IMR-90 (cell line): ENCODE results near the gene MYO1A. TPM values are rescaled to one million over a fixed set of nuclear protein-coding genes. Genes with fewer than 3 reads are reported as not detected.

Experiments used
- ATAC-seq: fragments of 200-7000 bp; cut with Tn5 transposase; 2 replicates; pipeline ENCODE4 v1.9.1; 2020; ENCODE audit warnings: low read depth, mild to moderate bottlenecking, moderate library complexity
- BruUV-seq: library from RNA; stranded (reverse); fragments of 400-500 nt; replicated peaks from 2 replicates; lab custom pipeline; 2021; lab: Mats Ljungman, UMichigan
- CTCF ChIA-PET: fragments of 300-600 bp; formaldehyde crosslinking; extraction: SDS; loops from one replicate; lab custom pipeline; 2021; ENCODE audit warnings: antibody characterized with exemption; lab: Yijun Ruan, JAX
- POLR2A ChIA-PET: fragments of 300-600 bp; sonication (Branson Sonifier 250); formaldehyde crosslinking; loops from one replicate; lab custom pipeline; 2022; ENCODE audit warnings: antibody characterized with exemption; ENCODE audit not compliant: unreplicated experiment; lab: Charles Lee
- DNase-seq: peaks from one replicate; pipeline ENCODE4 v3.0.0; 2013
- H2AFZ ChIP-seq: replicated peaks from 2 replicates; pipeline ENCODE3; 2013; ENCODE audit warnings: low read length, mild to moderate bottlenecking; ENCODE audit not compliant: poor library complexity
- H2AK5ac ChIP-seq: 2 replicates; pipeline ENCODE4 v1.6.1; 2013; ENCODE audit warnings: low read depth, low read length, inconsistent platforms
- H2AK9ac ChIP-seq: replicated peaks from 2 replicates; pipeline ENCODE3; 2013; ENCODE audit warnings: mild to moderate bottlenecking, low read depth, low read length, moderate library complexity; ENCODE audit not compliant: poor library complexity
- H2BK120ac ChIP-seq: 2 replicates; pipeline ENCODE4 v1.6.1; 2013; ENCODE audit warnings: low read depth, low read length, inconsistent platforms
- H2BK15ac ChIP-seq: 3 replicates; pipeline ENCODE4 v1.6.1; 2013; ENCODE audit warnings: low read depth, low read length, inconsistent platforms
- H2BK20ac ChIP-seq: 2 replicates; pipeline ENCODE4 v1.6.1; 2013; ENCODE audit warnings: low read depth, mild to moderate bottlenecking, inconsistent platforms, low read length, moderate library complexity
- H2BK5ac ChIP-seq: 2 replicates; pipeline ENCODE4 v1.6.1; 2013; ENCODE audit warnings: mild to moderate bottlenecking, low read depth, low read length, inconsistent platforms; ENCODE audit not compliant: poor library complexity, severe bottlenecking
- H3K14ac ChIP-seq: replicated peaks from 2 replicates; pipeline ENCODE4 v1.6.1; 2013; ENCODE audit warnings: low read depth, low read length, inconsistent platforms
- H3K18ac ChIP-seq: 2 replicates; pipeline ENCODE4 v1.6.1; 2013; ENCODE audit warnings: low read depth, low read length, control low read depth
- H3K23ac ChIP-seq: 2 replicates; pipeline ENCODE4 v1.6.1; 2013; ENCODE audit warnings: low read depth, low read length, inconsistent platforms
- H3K27ac ChIP-seq: 2 replicates; pipeline ENCODE4 v1.5.1; 2013; ENCODE audit warnings: mild to moderate bottlenecking, control low read depth, low read length; ENCODE audit not compliant: insufficient read depth
- H3K27me3 ChIP-seq: 2 replicates; pipeline ENCODE4 v1.6.1; 2013; ENCODE audit warnings: low read length; ENCODE audit not compliant: control insufficient read depth, insufficient read depth
- H3K36me3 ChIP-seq: 2 replicates; pipeline ENCODE4 v1.6.1; 2013; ENCODE audit warnings: low read length, mixed read lengths; ENCODE audit not compliant: control insufficient read depth, insufficient read depth
- H3K4ac ChIP-seq: 2 replicates; pipeline ENCODE4 v1.6.1; 2013; ENCODE audit warnings: low read depth, low read length, inconsistent platforms
- H3K4me1 ChIP-seq: 2 replicates; pipeline ENCODE4 v1.6.1; 2013; ENCODE audit warnings: low read length, mixed read lengths; ENCODE audit not compliant: control insufficient read depth, insufficient read depth
- H3K4me2 ChIP-seq: 2 replicates; pipeline ENCODE4 v1.6.1; 2013; ENCODE audit warnings: low read depth, mild to moderate bottlenecking, control low read depth, low read length, moderate library complexity
- H3K4me3 ChIP-seq: 2 replicates; pipeline ENCODE4 v1.5.1; 2013; ENCODE audit warnings: low read depth, mild to moderate bottlenecking, control low read depth, low read length, moderate library complexity; ENCODE audit not compliant: insufficient read depth
- H3K56ac ChIP-seq: 2 replicates; pipeline ENCODE4 v1.6.1; 2013; ENCODE audit warnings: low read length, inconsistent platforms; ENCODE audit not compliant: insufficient read depth; ENCODE audit errors: extremely low read depth
- H3K79me1 ChIP-seq, 2 experiments: 2 replicates each; pipeline ENCODE4 v1.6.1; 2013; ENCODE audit warnings: low read length in 2 of 2, inconsistent platforms in 1 of 2, low read depth in 1 of 2
- H3K9ac ChIP-seq: 2 replicates; pipeline ENCODE4 v1.6.1; 2013; ENCODE audit warnings: low read depth, low read length, control low read depth
- H3K9me1 ChIP-seq: 2 replicates; pipeline ENCODE4 v1.6.1; 2013; ENCODE audit warnings: low read length, inconsistent platforms; ENCODE audit not compliant: insufficient read depth
- H3K9me3 ChIP-seq: 2 replicates; pipeline ENCODE4 v1.6.1; 2013; ENCODE audit warnings: low read length; ENCODE audit not compliant: control insufficient read depth, insufficient read depth
- H4K20me1 ChIP-seq: 2 replicates; pipeline ENCODE4 v1.6.1; 2013; ENCODE audit warnings: low read length, inconsistent platforms; ENCODE audit not compliant: insufficient read depth
- H4K5ac ChIP-seq: 2 replicates; pipeline ENCODE4 v1.6.1; 2013; ENCODE audit warnings: mild to moderate bottlenecking, low read depth, low read length, control low read depth
- H4K8ac ChIP-seq, 2 experiments: 2 replicates each; pipeline ENCODE4 v1.6.1; 2013; ENCODE audit warnings: low read depth in 2 of 2, low read length in 2 of 2, control low read depth in 1 of 2, inconsistent platforms in 1 of 2
- H4K91ac ChIP-seq: 2 replicates; pipeline ENCODE4 v1.6.1; 2013; ENCODE audit warnings: low read depth, low read length, inconsistent platforms; ENCODE audit not compliant: insufficient read depth
- NFE2L2 ChIP-seq: fragments of 150-350 bp; IDR thresholded peaks from 2 replicates; pipeline ENCODE4 v1.6.1; 2016; ENCODE audit warnings: low read depth, mild to moderate bottlenecking, low read length
- POLR2A ChIP-seq: IDR thresholded peaks from 2 replicates; pipeline ENCODE4 v1.6.1; 2012; ENCODE audit warnings: mild to moderate bottlenecking, low read depth, low read length
- RCOR1 ChIP-seq: IDR thresholded peaks from 2 replicates; pipeline ENCODE4 v1.6.1; 2012; ENCODE audit warnings: mild to moderate bottlenecking, low read length, improper control_type of control experiment; ENCODE audit not compliant: insufficient replicate concordance
- WGBS, 2 experiments: methylation state at CpG; one replicate each; pipeline versions ENCODE4 v1.1.5 to v1.1.7; 2013; ENCODE audit warnings: missing lambda C conversion rate in 2 of 2; ENCODE audit not compliant: insufficient read length in 1 of 2; ENCODE audit errors: extremely low coverage in 2 of 2; 5-methylcytosine and 5-hydroxymethylcytosine counted together
- dilution Hi-C: fragments of 300-500 bp; cut with HindIII; formaldehyde crosslinking; loops from one replicate; pipeline ENCODE4 v1.14.3; 2018; ENCODE audit warnings: low sequenced_read_pairs; ENCODE audit not compliant: unreplicated experiment
- in situ Hi-C: fragments of 300-500 bp; cut with MboI; formaldehyde crosslinking; loops from 3 replicates; pipeline ENCODE4 v1.14.3; 2019; ENCODE audit warnings: low sequenced_read_pairs, inconsistent platforms, mixed read lengths
- intact Hi-C: fragments of 100-400 bp; cut with micrococcal nuclease; formaldehyde crosslinking; loops from 2 replicates; pipeline ENCODE4 v1.10.0; 2022
- polyA plus RNA-seq, 3 experiments: library from polyadenylated mRNA; depleted of rRNA; stranded (reverse); fragments of >200 nt; gene quantifications; 2 replicates each; pipeline ENCODE4 v1.2.3, GENCODE V29; 2012; ENCODE audit warnings: low replicate concordance in 1 of 3
- total RNA-seq: library from RNA; depleted of rRNA; stranded (reverse); fragments of >200 nt; gene quantifications from 2 replicates; pipeline ENCODE4 v1.2.3, GENCODE V29; 2012
- TF ChIP-seq, protein P1 (sequence below): fragments of 150-350 bp; IDR thresholded peaks from 2 replicates; pipeline ENCODE4 v1.6.1; 2016; ENCODE audit warnings: low read depth, mild to moderate bottlenecking, low read length, moderate library complexity, borderline replicate concordance

Gene MYO1A
- total and polyA plus RNA-seq, 2 of the 4 experiments (the other 2 are of a cell fraction) = under 0.01 TPM; not detected in 1

DNA sequence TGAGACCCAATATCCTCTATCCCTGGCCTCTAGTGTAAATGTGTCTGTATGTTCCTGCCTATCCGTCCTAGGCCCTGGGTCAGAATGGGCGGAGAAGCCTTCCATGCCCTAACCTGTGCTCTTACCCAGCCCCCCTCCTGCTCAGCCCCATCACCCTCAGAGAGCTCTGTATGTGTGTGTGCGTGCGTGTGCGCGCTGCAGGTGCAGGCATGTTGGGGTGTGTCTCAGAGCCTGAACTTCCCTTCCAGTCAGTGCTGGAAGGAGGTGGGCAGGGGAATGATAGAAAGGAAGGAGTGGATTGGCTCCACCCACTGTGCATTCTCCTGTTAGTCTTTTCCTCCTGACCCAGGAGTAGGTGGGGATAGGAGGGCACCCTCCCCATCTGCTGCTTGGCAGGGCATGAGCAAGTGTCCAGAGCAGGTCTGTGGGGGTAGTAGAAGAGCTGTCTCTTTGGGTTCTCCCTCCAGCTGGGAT lies 46.2 kb upstream of the MYO1A start:
- intact Hi-C loops = no loop called here
- Histone ChIP-seq H2BK20ac (0 out of 2 replicates have a peak overlapping the region, but pooled peaks have one; percentile 18), H2BK5ac (peak overlapping the region; percentile 80), H3K27ac (peak overlapping the region; percentile 23; the same call in 1 of the 2 replicates), H3K4me1 (peaks cover 37% of the 10 kb centered on the region), H2AFZ (no peak overlapping the region), H4K91ac (no peak overlapping the region), H3K9me1 (peaks cover 8% of the 10 kb centered on the region; the same call in 1 of the 2 replicates), H2BK120ac (peak overlapping the region; percentile 57; the same call in 1 of the 2 replicates), H3K79me1 (peaks cover 13 to 62% of the 10 kb centered on the region in 2 experiments), H3K27me3 (no peaks in the 10 kb centered on the region), H2BK15ac (no peak overlapping the region), H3K4me2 (no peak overlapping the region), H3K4me3 (no peak overlapping the region), H3K18ac (no peak overlapping the region), H3K4ac (peak overlapping the region; percentile 43), H3K56ac (no peak overlapping the region), H4K8ac (peak overlapping the region; percentile 22 to 38; a peak in 3 of 4 replicates), H2AK5ac (peak overlapping the region; percentile 77; the same call in 1 of the 2 replicates), H2AK9ac (peak overlapping the region; percentile 82), H4K20me1 (peaks cover 48% of the 10 kb centered on the region), H3K14ac (no peak overlapping the region), H4K5ac (no peak overlapping the region; the same call in 1 of the 2 replicates), H3K23ac (no peak overlapping the region), H3K9ac (no peak overlapping the region), H3K9me3 (no peaks in the 10 kb centered on the region), H3K36me3 (peaks cover 77% of the 10 kb centered on the region)
- WGBS, 2 experiments = no CpG with 5 or more reads among the region's 6 CpGs
- peak; percentile 9; the same call in 1 of the 2 replicates for TF ChIP-seq POLR2A
- no peak for TF ChIP-seq NFE2L2
- no peak for TF ChIP-seq RCOR1
- TF ChIP-seq, protein P1, sequence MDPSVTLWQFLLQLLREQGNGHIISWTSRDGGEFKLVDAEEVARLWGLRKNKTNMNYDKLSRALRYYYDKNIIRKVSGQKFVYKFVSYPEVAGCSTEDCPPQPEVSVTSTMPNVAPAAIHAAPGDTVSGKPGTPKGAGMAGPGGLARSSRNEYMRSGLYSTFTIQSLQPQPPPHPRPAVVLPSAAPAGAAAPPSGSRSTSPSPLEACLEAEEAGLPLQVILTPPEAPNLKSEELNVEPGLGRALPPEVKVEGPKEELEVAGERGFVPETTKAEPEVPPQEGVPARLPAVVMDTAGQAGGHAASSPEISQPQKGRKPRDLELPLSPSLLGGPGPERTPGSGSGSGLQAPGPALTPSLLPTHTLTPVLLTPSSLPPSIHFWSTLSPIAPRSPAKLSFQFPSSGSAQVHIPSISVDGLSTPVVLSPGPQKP = no peak
- POLR2A ChIA-PET = interaction anchor here (0.6 to 2.1 kb wide), 3 partner anchors 15 to 521 kb away, joined by 3 to 6 read pairs (median 5); partner anchors contain the start of gene STAT6
- TSS peak; percentile 86 for BruUV-seq
- in situ Hi-C loops = no loop called here
- peak; percentile 1; the same call in 1 of the 2 replicates for ATAC-seq
- CTCF ChIA-PET = interaction anchor here (0.5 kb wide), 1 partner anchor 16 kb away, joined by 3 read pairs; no protein-coding TSS in a partner anchor
- DNase-seq = no peak
- dilution Hi-C loops = no loop called here
